ENCODE measurements around the gene GOPC. TPM values are rescaled to one million over a fixed set of nuclear protein-coding genes. Genes with fewer than 3 reads are reported as not detected.

Gene GOPC
- total and polyA plus RNA-seq, 7 donors = 8.7 to 18.2 (median 14.9) TPM

GRCh38 chr6:117568831-117569410, 33.4 kb downstream of the GOPC start:
- Histone ChIP-seq H3K4me1 (no peaks in the 10 kb centered on the region), H3K9me3 (no peaks in the 10 kb centered on the region), H3K36me3 (ENCODE audit: insufficient read depth in 1 of 2, low read depth in 1 of 2) (peaks cover 0 to 89% of the 10 kb centered on the region in 2 donors), H3K4me3 (no peak overlapping the region), H3K27ac (no peak overlapping the region), H3K27me3 (ENCODE audit: insufficient read depth in 3 of 3, low read length in 2 of 3) (no peaks in the 10 kb centered on the region)
- intact Hi-C loops (cut with DNase I) = no loop called here
- WGBS, 3 donors = 0 to 83% (median 63%) methylated on average over 1 of the region's 1 CpG
- no peak for ATAC-seq
- DNase-seq = no peak
- TF ChIP-seq CTCF (IDR thresholded peaks at IDR 0.05) = no peak

DNA sequence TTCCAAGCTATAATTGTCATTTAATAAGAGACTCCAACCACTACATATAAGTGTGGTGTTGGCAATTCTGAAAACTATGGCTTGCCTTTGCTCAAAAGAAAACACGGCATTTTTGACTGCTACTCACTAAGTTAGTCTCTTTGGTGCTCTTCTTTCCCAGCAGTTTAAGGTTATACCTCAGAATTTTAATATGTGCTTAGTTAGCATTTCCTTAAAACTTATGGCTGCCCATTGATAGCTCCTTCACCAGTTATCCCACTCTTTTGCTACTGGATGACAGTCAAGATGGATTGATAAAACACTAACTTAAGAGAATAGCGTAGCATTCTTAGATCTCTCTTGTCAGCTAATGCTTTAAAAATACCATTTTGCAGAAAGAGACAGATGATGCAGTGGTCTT, 34.1 kb downstream of the GOPC start:
- Histone ChIP-seq H3K4me3 (no peak overlapping the region), H3K4me1 (no peaks in the 10 kb centered on the region), H3K36me3 (ENCODE audit: insufficient read depth in 1 of 2, low read depth in 1 of 2) (peaks cover 0 to 86% of the 10 kb centered on the region in 2 donors), H3K27me3 (ENCODE audit: insufficient read depth in 3 of 3, low read length in 2 of 3) (no peaks in the 10 kb centered on the region), H3K27ac (no peak overlapping the region), H3K9me3 (no peaks in the 10 kb centered on the region)
- ATAC-seq = no peak
- DNase-seq = no peak
- no peak for TF ChIP-seq CTCF (IDR thresholded peaks at IDR 0.05)
- intact Hi-C loops (cut with DNase I) = no loop called here
- 93 to 100% (median 98%) methylated on average over 2 of the region's 2 CpGs for whole genome bisulfite sequencing, 3 donors

DNA sequence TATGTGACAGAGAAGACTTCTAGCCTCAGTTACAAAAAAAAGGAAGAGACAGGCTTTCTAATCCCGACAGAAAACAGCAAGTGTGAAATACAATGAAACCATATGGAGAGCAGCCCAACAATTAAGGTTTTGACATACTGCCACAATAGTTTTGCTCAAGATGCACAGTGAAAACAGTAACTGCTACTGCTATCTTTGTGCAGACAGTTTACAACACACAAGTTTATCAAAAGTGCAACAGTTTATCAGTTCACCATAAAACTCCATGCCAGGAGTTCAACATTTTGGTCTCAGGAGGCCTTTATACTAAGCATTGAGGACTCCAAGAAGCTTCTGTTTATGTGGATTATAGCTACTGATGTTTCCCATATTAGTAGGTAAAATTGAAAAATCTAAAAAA, 37.6 kb downstream of the GOPC start:
- peaks cover 2 to 83% of the 10 kb centered on the region in 2 donors for H3K36me3 ChIP-seq (ENCODE audit: insufficient read depth in 1 of 2, low read depth in 1 of 2)
- intact Hi-C loops (cut with DNase I) = no loop called here

DNA sequence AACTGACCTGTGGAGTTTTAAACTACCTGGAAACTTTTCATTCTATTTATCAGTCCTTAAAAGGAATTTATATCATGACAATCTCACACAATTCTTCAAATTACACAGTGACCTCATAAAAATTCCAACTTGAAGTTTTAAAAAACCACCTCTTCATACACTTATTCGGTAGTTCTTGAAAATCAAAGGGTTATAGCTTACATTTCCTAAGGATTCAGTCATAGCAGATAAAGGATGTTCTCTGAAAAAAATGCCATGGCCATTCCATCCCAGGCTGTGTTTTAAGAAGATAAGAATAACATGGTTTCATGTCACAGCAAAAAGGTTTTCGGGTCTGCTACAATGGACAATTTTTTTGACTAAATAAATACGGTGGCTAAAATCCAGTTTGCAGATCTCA, 41.2 kb downstream of the GOPC start:
- Histone ChIP-seq H3K36me3 (ENCODE audit: insufficient read depth in 1 of 2, low read depth in 1 of 2) (peaks cover 2 to 48% of the 10 kb centered on the region in 2 donors), H3K27me3 (ENCODE audit: insufficient read depth in 3 of 3, low read length in 2 of 3) (no peaks in the 10 kb centered on the region), H3K9me3 (no peaks in the 10 kb centered on the region), H3K27ac (no peak overlapping the region), H3K4me3 (no peak overlapping the region), H3K4me1 (peaks cover 2% of the 10 kb centered on the region)
- 77 to 84% (median 81%) methylated on average over 3 of the region's 3 CpGs for WGBS, 3 donors
- TF ChIP-seq CTCF (IDR thresholded peaks at IDR 0.05) = no peak
- ATAC-seq = no peak
- intact Hi-C loops (cut with DNase I) = no loop called here
- no peak for DNase-seq

More for the DNA sequence above, 37.6 kb downstream of the GOPC start:
- TF ChIP-seq CTCF (IDR thresholded peaks at IDR 0.05) = no peak
- H3K27me3 ChIP-seq (ENCODE audit: insufficient read depth in 3 of 3, low read length in 2 of 3) = no peaks in the 10 kb centered on the region
- no peak overlapping the region for H3K27ac ChIP-seq
- no peak for ATAC-seq
- H3K4me1 ChIP-seq = no peaks in the 10 kb centered on the region
- WGBS, 3 donors = 59 to 81% (median 77%) methylated on average over 1 of the region's 1 CpG
- no peak overlapping the region for H3K4me3 ChIP-seq
- H3K9me3 ChIP-seq = no peaks in the 10 kb centered on the region
- DNase-seq = no peak

GRCh38 chr6:117559299-117559698, 43.0 kb downstream of the GOPC start:
- intact Hi-C loops (cut with DNase I) = loop anchor here (5.0 kb wide), 2 partner anchors 43 to 212 kb away; partner anchors contain the start of gene GOPC (in 1 of the 2)
- Histone ChIP-seq H3K27ac (no peak overlapping the region), H3K27me3 (ENCODE audit: insufficient read depth in 3 of 3, low read length in 2 of 3) (no peaks in the 10 kb centered on the region), H3K36me3 (ENCODE audit: insufficient read depth in 1 of 2, low read depth in 1 of 2) (peaks cover 2 to 31% of the 10 kb centered on the region in 2 donors), H3K4me3 (no peak overlapping the region), H3K4me1 (peaks cover 7% of the 10 kb centered on the region), H3K9me3 (no peaks in the 10 kb centered on the region)
- DNase-seq (no peak), ATAC-seq (peak; percentile 57 to 86 (median 68))
- WGBS, 3 donors = 42 to 53% (median 48%) methylated on average over 4 of the region's 4 CpGs
- no peak for TF ChIP-seq CTCF (IDR thresholded peaks at IDR 0.05)

Data from psoas muscle (tissue), 8 donors.